ENCODE data around the gene XDH.
A peak's percentile ranks its signal among the peaks of the same experiment; 100 is the strongest.

XDH gene

DNA sequence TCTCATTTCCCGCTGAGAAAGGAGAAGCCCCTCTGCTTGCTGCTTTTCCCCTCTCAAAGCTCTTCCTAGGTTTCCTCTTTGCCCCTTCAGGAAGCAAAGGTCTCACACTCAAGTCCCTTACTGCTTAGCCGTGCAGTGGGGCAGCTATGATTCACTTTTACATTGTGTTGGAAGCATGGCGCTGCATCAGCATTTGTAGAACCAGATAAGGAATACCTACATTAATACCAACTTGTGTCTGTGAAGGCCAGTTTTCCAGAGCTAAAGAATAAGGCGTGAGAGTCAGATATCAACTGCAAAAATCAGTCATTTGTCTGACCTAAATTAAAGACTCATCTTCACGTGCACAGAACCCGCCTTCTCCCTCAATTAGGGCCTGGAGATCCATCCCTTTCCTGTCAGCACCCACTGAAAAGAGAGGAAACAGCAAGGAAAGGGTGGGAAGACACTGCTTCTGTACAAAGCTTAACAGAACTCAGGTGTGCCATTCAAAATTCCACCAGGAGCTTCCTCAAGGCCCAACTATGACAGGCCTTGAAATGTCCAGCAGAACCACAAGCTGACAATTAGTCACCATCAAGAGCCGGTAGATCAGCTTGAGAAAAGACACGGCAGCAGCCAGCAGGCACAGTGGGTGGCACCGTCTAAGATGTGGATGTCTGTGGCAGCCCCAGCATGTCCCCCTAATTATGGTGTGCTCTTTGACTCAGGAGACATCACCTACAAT, 16.1 kb upstream of the XDH start:
- Histone ChIP-seq H3K4me1 (ENCODE audit: insufficient read depth, low read length) (peaks cover 8% of the 10 kb centered on the region), H3K79me2 (ENCODE audit: insufficient read depth, low read length) (no peaks in the 10 kb centered on the region), H3K36me3 (ENCODE audit: insufficient read depth, low read length) (no peaks in the 10 kb centered on the region), H3K27me3 (ENCODE audit: insufficient read depth, low read length, poor library complexity) (peaks cover 29% of the 10 kb centered on the region), H3K9me3 (ENCODE audit: insufficient read depth, low read length, severe bottlenecking) (no peaks in the 10 kb centered on the region), H3K4me2 (ENCODE audit: insufficient read depth, low read length) (no peak overlapping the region), H3K9ac (ENCODE audit: low read depth, low read length) (no peak overlapping the region), H3K4me3 (ENCODE audit: low read depth in 1 of 2, low read length in 2 of 2) (no peak overlapping the region), H4K20me1 (ENCODE audit: insufficient read depth, low read length) (no peaks in the 10 kb centered on the region), H2AFZ (ENCODE audit: low read depth, low read length) (no peak overlapping the region), H3K27ac (ENCODE audit: low read length) (no peak overlapping the region)
- TF ChIP-seq EZH2 (IDR thresholded peaks at IDR 0.05; ENCODE audit: borderline replicate concordance, low read depth, low read length, severe bottlenecking) = no peak
- TF ChIP-seq, protein P1, sequence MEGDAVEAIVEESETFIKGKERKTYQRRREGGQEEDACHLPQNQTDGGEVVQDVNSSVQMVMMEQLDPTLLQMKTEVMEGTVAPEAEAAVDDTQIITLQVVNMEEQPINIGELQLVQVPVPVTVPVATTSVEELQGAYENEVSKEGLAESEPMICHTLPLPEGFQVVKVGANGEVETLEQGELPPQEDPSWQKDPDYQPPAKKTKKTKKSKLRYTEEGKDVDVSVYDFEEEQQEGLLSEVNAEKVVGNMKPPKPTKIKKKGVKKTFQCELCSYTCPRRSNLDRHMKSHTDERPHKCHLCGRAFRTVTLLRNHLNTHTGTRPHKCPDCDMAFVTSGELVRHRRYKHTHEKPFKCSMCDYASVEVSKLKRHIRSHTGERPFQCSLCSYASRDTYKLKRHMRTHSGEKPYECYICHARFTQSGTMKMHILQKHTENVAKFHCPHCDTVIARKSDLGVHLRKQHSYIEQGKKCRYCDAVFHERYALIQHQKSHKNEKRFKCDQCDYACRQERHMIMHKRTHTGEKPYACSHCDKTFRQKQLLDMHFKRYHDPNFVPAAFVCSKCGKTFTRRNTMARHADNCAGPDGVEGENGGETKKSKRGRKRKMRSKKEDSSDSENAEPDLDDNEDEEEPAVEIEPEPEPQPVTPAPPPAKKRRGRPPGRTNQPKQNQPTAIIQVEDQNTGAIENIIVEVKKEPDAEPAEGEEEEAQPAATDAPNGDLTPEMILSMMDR (IDR thresholded peaks at IDR 0.05; ENCODE audit: borderline replicate concordance, extremely low read depth, low read length, poor library complexity, severe bottlenecking) = no peak
- no peak; the same call in 2 of the 3 replicates for ATAC-seq (ENCODE audit: insufficient read depth, low read depth)
- no peak for DNase-seq

DNA sequence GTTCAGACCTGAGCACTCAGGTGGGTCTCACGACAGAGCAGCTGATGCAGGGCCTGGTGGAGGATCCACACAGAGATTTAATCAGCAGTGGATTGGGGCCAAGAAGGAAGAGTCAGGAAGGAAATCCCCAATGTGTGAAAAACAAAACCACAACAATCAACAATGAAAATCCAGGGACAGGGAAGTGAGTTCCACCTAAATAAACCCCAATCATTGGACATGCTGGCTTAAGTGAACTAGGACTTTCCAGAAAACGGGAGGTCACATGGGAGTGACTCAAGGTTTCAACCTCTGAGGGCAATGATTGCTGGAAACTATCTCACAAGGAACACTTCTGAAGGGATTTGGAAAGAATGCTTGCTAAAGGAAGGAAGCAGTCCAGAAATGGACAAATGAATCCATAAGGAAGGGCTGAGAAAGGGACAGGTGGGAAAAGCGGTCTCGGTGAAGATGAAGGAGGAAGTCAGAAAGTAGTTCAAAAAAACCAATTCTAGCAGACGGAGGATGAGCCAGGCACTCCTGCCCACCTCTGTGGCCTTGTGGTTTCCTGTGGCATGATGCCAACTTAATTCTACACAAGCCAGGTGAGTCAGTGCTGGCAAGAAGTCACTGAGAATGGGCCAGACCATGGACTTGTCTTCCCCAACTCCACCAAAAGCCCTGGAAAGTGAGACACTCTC, 15.4 kb upstream of the XDH start:
- ATAC-seq (ENCODE audit: insufficient read depth, low read depth) (peak; percentile 92), DNase-seq (peak; percentile 61)
- H3K27ac ChIP-seq (ENCODE audit: low read length) = no peak overlapping the region

DNA sequence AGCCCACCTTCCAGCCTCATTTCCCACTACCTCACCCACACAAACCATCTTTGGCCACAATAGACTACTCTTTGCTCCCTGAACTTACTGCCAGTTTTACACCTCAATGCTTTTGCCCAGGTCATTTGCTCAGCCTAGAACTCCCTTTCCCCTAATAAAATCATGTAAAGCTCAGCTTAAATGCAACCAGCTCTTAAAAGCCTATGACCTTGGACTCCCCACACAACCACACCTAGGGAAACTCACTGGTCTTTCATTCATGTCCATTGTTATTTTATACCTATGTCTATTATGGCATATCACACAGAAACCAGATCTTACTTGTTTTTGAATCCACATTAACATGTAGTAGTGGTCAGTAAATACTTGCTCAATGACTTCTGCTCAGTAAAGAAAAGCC, 14.5 kb upstream of the XDH start:
- Histone ChIP-seq H3K79me2 (ENCODE audit: insufficient read depth, low read length) (no peaks in the 10 kb centered on the region), H3K9me3 (ENCODE audit: insufficient read depth, low read length, severe bottlenecking) (no peaks in the 10 kb centered on the region), H3K9ac (ENCODE audit: low read depth, low read length) (no peak overlapping the region), H2AFZ (ENCODE audit: low read depth, low read length) (no peak overlapping the region), H4K20me1 (ENCODE audit: insufficient read depth, low read length) (no peaks in the 10 kb centered on the region), H3K27ac (ENCODE audit: low read length) (no peak overlapping the region), H3K4me2 (ENCODE audit: insufficient read depth, low read length) (no peak overlapping the region), H3K27me3 (ENCODE audit: insufficient read depth, low read length, poor library complexity) (peaks cover 29% of the 10 kb centered on the region), H3K4me3 (ENCODE audit: low read depth in 1 of 2, low read length in 2 of 2) (no peak overlapping the region), H3K4me1 (ENCODE audit: insufficient read depth, low read length) (peaks cover 8% of the 10 kb centered on the region), H3K36me3 (ENCODE audit: insufficient read depth, low read length) (no peaks in the 10 kb centered on the region)
- ATAC-seq (ENCODE audit: insufficient read depth, low read depth) (no peak), DNase-seq (no peak)
- TF ChIP-seq, protein P1 (IDR thresholded peaks at IDR 0.05; ENCODE audit: borderline replicate concordance, extremely low read depth, low read length, poor library complexity, severe bottlenecking) = no peak
- no peak for TF ChIP-seq EZH2 (IDR thresholded peaks at IDR 0.05; ENCODE audit: borderline replicate concordance, low read depth, low read length, severe bottlenecking)

More for the DNA sequence above, 15.4 kb upstream of the XDH start:
- Histone ChIP-seq H4K20me1 (ENCODE audit: insufficient read depth, low read length) (no peaks in the 10 kb centered on the region), H3K4me3 (ENCODE audit: low read depth in 1 of 2, low read length in 2 of 2) (no peak overlapping the region), H3K4me1 (ENCODE audit: insufficient read depth, low read length) (peaks cover 8% of the 10 kb centered on the region), H3K79me2 (ENCODE audit: insufficient read depth, low read length) (no peaks in the 10 kb centered on the region), H3K4me2 (ENCODE audit: insufficient read depth, low read length) (no peak overlapping the region), H3K27me3 (ENCODE audit: insufficient read depth, low read length, poor library complexity) (peaks cover 29% of the 10 kb centered on the region), H3K36me3 (ENCODE audit: insufficient read depth, low read length) (no peaks in the 10 kb centered on the region), H2AFZ (ENCODE audit: low read depth, low read length) (no peak overlapping the region), H3K9me3 (ENCODE audit: insufficient read depth, low read length, severe bottlenecking) (no peaks in the 10 kb centered on the region), H3K9ac (ENCODE audit: low read depth, low read length) (no peak overlapping the region)
- TF ChIP-seq, protein P1 (IDR thresholded peaks at IDR 0.05; ENCODE audit: borderline replicate concordance, extremely low read depth, low read length, poor library complexity, severe bottlenecking) = no peak
- TF ChIP-seq EZH2 (IDR thresholded peaks at IDR 0.05; ENCODE audit: borderline replicate concordance, low read depth, low read length, severe bottlenecking) = no peak

Data from DND-41 (cell line).